NCI-H774 (cell line): Measurements from ENCODE around the gene JUNB.
"Not testable (repeated sequence)": the region's sequence is repeated elsewhere in the genome, so short reads cannot be mapped to it uniquely, and the experiment has no call there.

Experiments
- DNase-seq: peaks from one replicate; lab custom pipeline; 2025; lab: John Stamatoyannopoulos, UW

The JUNB gene

GRCh38 chr19:12789098-12789903 lies 2.0 kb upstream of the JUNB start:
- no peak for DNase-seq

GRCh38 chr19:12789904-12790619 lies 1.2 kb upstream of the JUNB start:
- peak; percentile 96 for DNase-seq

GRCh38 chr19:12790628-12791344 lies 500 bp upstream of the JUNB start:
- no peak for DNase-seq

GRCh38 chr19:12792051-12792852 lies 966 bp downstream of the JUNB start:
- DNase-seq: peak; percentile 51

- DNase-seq: no peak
These were observed 1.6 kb downstream of the JUNB start for GRCh38 chr19:12792853-12793289.

GRCh38 chr19:12793290-12794195 lies 2.3 kb downstream of the JUNB start:
- DNase-seq: peak; percentile 90

GRCh38 chr19:12794196-12794941 lies 3.1 kb downstream of the JUNB start:
- DNase-seq: no peak

- no peak for DNase-seq
These were observed 3.7 kb downstream of the JUNB start for GRCh38 chr19:12794971-12795381.

- DNase-seq: peak; percentile 61
These were observed 5.1 kb downstream of the JUNB start for GRCh38 chr19:12796146-12797071.

- DNase-seq: no peak
These were observed 5.9 kb downstream of the JUNB start for GRCh38 chr19:12797141-12797587.

GRCh38 chr19:12797607-12798006 lies 6.3 kb downstream of the JUNB start:
- DNase-seq: not testable (repeated sequence)

- no peak for DNase-seq
These were observed 8.6 kb downstream of the JUNB start for GRCh38 chr19:12799742-12800465.

GRCh38 chr19:12800466-12800770 lies 9.1 kb downstream of the JUNB start:
- DNase-seq: no peak

GRCh38 chr19:12800923-12801465 lies 9.7 kb downstream of the JUNB start:
- no peak for DNase-seq

GRCh38 chr19:12801466-12802266 lies 10.4 kb downstream of the JUNB start, which contains the start of the genes PRDX2 and THSD8:
TSS of gene PRDX2 (minus strand) at chr19:12801800. CDS start at chr19:12801261, 539 bp downstream.
TSS of gene THSD8 (plus strand) at chr19:12802069. CDS start at chr19:12802072, 3 bp downstream.
- peak; percentile 82 for DNase-seq

GRCh38 chr19:12802267-12803106 lies 11.2 kb downstream of the JUNB start:
- DNase-seq: no peak
